Activated CD4-positive, alpha-beta T cell treated with anti-CD3 and anti-CD28 coated beads, Interleukin-2, amount 10 ng/mL, durations not matched to agents 7 days and 5 days (primary cell): ENCODE results near the gene NDUFS8. TPM values are rescaled to one million over a fixed set of nuclear protein-coding genes. Genes with fewer than 3 reads are reported as not detected.
A peak's percentile ranks its signal among the peaks of the same experiment; 100 is the strongest.

Source experiments
- CTCF ChIA-PET: fragments of 350-600 bp; sonication (Branson Sonifier 250); formaldehyde crosslinking; loops from one replicate; lab custom pipeline; 2021; ENCODE audit warnings: antibody characterized with exemption; lab: Charles Lee
- POLR2A ChIA-PET: fragments of 350-600 bp; sonication (Branson Sonifier 250); formaldehyde crosslinking; loops from one replicate; lab custom pipeline; 2021; ENCODE audit warnings: antibody characterized with exemption; lab: Charles Lee
- DNase-seq: peaks from one replicate; pipeline ENCODE4 v3.0.0-alpha.2; 2020
- H3K27ac Mint-ChIP-seq: one replicate; pipeline ENCODE4 v1.8.0; 2021; ENCODE audit warnings: mild to moderate bottlenecking, moderate library complexity, mixed read lengths
- H3K27me3 Mint-ChIP-seq: one replicate; pipeline ENCODE4 v1.8.0; 2021; ENCODE audit warnings: mixed read lengths
- H3K36me3 Mint-ChIP-seq: one replicate; pipeline ENCODE4 v1.8.0; 2021; ENCODE audit warnings: low read depth, mixed read lengths
- H3K4me1 Mint-ChIP-seq: one replicate; pipeline ENCODE4 v1.8.0; 2021; ENCODE audit warnings: mixed read lengths
- H3K4me3 Mint-ChIP-seq: one replicate; pipeline ENCODE4 v1.8.0; 2021; ENCODE audit warnings: mild to moderate bottlenecking, moderate library complexity, mixed read lengths
- H3K9me3 Mint-ChIP-seq: one replicate; pipeline ENCODE4 v1.8.0; 2021; ENCODE audit warnings: mixed read lengths
- total RNA-seq, 2 experiments: library from RNA; stranded (reverse); gene quantifications; one replicate each; pipeline ENCODE4 v1.2.3, GENCODE V29; 2021

NDUFS8 gene
- total RNA-seq, 2 experiments from 2014 or later: 116 to 138 TPM

DNA sequence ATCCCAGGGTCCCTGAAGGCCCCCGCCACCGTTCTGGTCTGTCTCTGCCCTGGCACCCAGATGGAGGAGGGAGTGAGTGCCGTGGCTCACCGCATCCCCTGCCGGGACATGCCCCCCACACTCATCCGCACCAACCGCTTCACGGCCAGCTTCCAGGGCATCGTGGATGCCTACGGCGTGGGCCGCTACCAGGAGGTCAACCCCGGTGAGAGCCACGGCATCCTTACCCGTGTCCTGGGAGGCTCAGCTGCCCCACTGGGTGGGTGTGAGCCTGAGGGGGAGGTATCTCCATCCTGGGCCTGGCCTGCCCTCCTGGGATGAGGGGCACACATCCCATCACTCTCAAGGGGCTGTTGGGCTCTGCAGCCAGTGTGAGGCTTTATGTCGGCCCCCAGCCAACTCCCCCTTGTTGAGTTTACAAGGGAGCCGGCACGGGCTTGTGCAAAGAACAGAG is 14.4 kb downstream of the NDUFS8 start:
- POLR2A ChIA-PET: no interaction called here
- no peak for DNase-seq
- Mint-ChIP-seq H3K36me3 (peaks cover 2% of the 10 kb centered on the region), H3K4me3 (no peak overlapping the region), H3K27ac (no peak overlapping the region), H3K4me1 (peaks cover 8% of the 10 kb centered on the region), H3K9me3 (no peaks in the 10 kb centered on the region), H3K27me3 (no peaks in the 10 kb centered on the region)
- CTCF ChIA-PET: no interaction called here

DNA sequence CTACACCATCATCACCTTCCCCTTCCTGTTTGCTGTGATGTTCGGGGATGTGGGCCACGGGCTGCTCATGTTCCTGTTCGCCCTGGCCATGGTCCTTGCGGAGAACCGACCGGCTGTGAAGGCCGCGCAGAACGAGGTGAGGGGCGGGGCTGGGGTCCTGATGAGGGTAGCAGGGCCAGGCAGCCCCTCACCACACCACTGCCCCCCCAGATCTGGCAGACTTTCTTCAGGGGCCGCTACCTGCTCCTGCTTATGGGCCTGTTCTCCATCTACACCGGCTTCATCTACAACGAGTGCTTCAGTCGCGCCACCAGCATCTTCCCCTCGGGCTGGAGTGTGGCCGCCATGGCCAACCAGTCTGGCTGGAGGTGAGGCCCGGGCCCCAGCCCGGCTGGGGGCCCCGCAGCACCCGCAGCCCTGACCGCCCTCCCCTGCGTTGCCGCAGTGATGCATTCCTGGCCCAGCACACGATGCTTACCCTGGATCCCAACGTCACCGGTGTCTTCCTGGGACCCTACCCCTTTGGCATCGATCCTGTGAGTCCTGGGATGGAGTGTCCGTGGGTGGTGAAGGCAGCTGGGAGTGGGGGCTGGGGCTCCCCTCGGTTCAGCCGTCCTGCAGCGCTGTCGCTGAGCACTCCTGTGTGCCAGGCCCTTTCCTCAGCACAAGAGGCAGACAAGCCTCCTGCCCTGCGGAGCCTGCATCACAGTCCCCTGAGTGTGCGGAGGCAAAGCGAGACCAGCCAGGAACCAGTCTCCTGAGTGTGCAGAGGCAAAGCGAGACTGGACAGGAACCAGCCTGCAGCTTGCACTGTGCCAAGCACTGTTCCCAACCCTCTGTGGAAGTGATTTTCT is 17.2 kb downstream of the NDUFS8 start:
- no peaks in the 10 kb centered on the region for H3K27me3 Mint-ChIP-seq
- no peaks in the 10 kb centered on the region for H3K4me1 Mint-ChIP-seq
- H3K9me3 Mint-ChIP-seq: no peaks in the 10 kb centered on the region
- ChIA-PET CTCF (interaction anchor here (0.6 to 0.7 kb wide), 2 partner anchors 44 to 264 kb away, joined by 3 to 4 read pairs; no protein-coding TSS in a partner anchor), POLR2A (interaction anchor here (0.6 kb wide), 1 partner anchor 71 kb away, joined by 3 read pairs; no protein-coding TSS in a partner anchor)
- no peak overlapping the region for H3K27ac Mint-ChIP-seq
- H3K36me3 Mint-ChIP-seq: peaks cover 19% of the 10 kb centered on the region
- H3K4me3 Mint-ChIP-seq: no peak overlapping the region
- no peak for DNase-seq

DNA sequence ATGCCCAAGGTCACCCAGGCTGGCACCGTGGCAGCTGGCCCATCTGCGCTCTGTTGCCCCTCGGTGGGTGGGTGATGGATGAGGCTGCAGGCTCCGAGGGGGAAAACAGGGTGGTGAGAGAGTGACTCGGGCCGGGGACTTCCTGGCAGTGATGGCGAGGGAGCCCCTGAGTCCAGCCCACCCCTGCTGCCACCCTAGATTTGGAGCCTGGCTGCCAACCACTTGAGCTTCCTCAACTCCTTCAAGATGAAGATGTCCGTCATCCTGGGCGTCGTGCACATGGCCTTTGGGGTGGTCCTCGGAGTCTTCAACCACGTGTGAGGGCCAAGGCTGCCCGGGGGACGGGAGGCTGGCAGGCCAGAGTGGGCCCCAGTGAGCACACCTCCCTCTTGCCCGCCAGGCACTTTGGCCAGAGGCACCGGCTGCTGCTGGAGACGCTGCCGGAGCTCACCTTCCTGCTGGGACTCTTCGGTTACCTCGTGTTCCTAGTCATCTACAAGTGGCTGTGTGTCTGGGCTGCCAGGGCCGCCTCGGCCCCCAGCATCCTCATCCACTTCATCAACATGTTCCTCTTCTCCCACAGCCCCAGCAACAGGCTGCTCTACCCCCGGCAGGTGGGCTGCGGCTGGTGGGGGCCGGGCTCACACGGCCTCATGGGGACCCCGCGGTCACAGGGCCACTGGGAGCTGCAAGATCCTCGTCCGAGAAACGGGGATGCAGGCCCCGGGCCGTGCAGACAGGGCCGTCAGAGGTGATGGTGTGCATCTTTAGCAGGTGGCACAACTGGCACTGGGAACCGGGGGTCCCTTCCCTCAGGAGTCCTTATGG is 18.4 kb downstream of the NDUFS8 start:
- no peaks in the 10 kb centered on the region for H3K9me3 Mint-ChIP-seq
- H3K27ac Mint-ChIP-seq: no peak overlapping the region
- CTCF ChIA-PET: no interaction called here
- peaks cover 26% of the 10 kb centered on the region for H3K36me3 Mint-ChIP-seq
- DNase-seq: no peak
- H3K4me1 Mint-ChIP-seq: no peaks in the 10 kb centered on the region
- POLR2A ChIA-PET: no interaction called here
- no peaks in the 10 kb centered on the region for H3K27me3 Mint-ChIP-seq
- no peak overlapping the region for H3K4me3 Mint-ChIP-seq

DNA sequence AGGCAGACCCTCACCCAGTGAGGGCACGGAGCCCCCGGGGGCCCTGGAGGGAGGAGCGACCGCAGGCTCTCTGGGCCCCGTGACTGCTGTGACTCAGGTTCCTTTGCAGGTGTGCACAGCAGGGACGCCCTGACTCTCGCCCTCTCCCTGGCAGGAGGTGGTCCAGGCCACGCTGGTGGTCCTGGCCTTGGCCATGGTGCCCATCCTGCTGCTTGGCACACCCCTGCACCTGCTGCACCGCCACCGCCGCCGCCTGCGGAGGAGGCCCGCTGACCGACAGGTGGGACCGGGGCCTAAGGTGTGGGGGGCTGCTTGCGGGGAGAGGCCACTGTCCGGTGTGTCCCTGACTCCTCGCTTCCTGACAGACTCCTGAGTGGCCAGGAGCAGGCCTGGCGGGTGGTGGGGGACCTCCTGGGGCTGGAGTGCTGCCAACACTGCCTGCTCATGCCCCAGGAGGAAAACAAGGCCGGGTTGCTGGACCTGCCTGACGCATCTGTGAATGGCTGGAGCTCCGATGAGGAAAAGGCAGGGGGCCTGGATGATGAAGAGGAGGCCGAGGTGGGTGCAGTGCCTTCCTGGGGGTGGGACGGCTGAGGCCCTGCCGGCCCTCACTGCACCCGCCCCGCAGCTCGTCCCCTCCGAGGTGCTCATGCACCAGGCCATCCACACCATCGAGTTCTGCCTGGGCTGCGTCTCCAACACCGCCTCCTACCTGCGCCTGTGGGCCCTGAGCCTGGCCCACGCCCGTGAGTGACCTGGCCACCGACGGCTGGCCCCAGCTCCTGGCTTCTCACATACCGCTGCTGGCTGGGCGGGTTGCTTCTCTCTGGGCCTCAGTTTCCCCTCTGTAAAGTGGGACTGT is 19.3 kb downstream of the NDUFS8 start:
- CTCF ChIA-PET: interaction anchor here (1.0 kb wide), 1 partner anchor 12 kb away, joined by 4 read pairs; no protein-coding TSS in a partner anchor
- Mint-ChIP-seq H3K4me1 (no peaks in the 10 kb centered on the region), H3K27ac (no peak overlapping the region), H3K27me3 (no peaks in the 10 kb centered on the region), H3K36me3 (peaks cover 25% of the 10 kb centered on the region), H3K4me3 (no peak overlapping the region), H3K9me3 (no peaks in the 10 kb centered on the region)
- POLR2A ChIA-PET: no interaction called here
- DNase-seq: no peak

DNA sequence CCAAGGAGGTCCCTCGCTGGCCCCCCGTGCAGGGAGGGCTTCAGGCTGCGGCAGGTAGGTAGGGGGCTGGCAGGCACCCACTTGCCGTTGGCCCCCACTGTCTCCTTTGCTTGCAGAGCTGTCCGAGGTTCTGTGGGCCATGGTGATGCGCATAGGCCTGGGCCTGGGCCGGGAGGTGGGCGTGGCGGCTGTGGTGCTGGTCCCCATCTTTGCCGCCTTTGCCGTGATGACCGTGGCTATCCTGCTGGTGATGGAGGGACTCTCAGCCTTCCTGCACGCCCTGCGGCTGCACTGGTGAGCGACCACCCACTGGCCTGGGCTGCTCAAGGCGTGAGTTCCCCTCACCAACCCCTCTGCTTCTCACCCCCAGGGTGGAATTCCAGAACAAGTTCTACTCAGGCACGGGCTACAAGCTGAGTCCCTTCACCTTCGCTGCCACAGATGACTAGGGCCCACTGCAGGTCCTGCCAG is 19.9 kb downstream of the NDUFS8 start:
- Mint-ChIP-seq H3K4me3 (no peak overlapping the region), H3K27me3 (no peaks in the 10 kb centered on the region), H3K4me1 (no peaks in the 10 kb centered on the region), H3K27ac (peak overlapping the region; percentile 54), H3K9me3 (no peaks in the 10 kb centered on the region), H3K36me3 (peaks cover 24% of the 10 kb centered on the region)
- CTCF ChIA-PET: interaction anchor here (1.0 kb wide), 1 partner anchor 13 kb away, joined by 4 read pairs; no protein-coding TSS in a partner anchor
- POLR2A ChIA-PET: no interaction called here
- no peak for DNase-seq

DNA sequence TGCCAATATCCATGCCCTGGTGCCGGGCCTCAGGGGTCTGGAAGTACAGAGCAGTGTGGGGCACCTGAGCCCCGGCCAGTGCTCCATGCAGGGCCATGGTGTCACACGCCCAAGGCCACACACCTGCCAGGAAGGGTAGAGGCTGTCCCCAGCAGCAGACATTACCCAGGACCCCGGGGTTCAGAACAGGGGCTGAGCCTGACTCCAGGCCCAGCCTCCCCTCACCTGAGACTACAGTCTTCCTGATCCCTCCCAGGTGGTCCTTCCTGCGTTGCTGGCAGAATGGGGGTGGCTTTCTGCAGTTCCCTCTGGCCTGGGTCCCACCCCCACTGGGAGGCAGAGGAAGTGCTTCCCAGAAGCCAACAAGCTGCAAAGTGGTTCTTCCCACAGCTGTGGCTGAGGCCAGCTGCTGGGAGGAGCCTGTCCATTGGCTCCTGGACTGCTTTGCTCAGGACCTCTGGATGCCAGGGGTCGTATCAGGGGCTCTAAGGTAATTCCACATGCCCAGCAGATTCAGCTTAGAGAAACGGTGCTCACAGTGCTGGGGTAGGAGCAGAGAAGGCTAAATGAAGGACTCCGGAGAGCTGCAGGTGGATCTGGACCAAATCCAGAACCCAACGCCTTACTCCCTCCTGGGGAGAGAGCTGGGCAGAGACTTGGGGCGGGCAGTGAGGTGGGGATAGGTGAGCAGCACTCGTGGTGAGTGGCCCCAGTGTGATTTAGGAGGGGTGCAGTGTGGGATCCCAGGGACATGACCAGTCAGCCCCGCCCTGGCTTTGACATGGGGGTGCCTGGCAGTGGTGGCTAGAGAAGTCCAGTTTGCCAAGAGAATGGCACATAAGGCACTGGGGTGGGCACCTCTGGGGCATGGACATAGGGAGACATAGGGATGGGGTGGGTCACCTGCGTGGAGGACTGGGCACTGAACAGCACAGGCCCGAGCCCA is 21.0 kb downstream of the NDUFS8 start:
- H3K36me3 Mint-ChIP-seq: peaks cover 24% of the 10 kb centered on the region
- no peaks in the 10 kb centered on the region for H3K4me1 Mint-ChIP-seq
- H3K27me3 Mint-ChIP-seq: no peaks in the 10 kb centered on the region
- CTCF ChIA-PET: interaction anchor here (1.0 to 1.6 kb wide), 2 partner anchors 10 to 14 kb away, joined by 4 read pairs; no protein-coding TSS in a partner anchor
- POLR2A ChIA-PET: no interaction called here
- no peak overlapping the region for H3K4me3 Mint-ChIP-seq
- no peak for DNase-seq
- no peaks in the 10 kb centered on the region for H3K9me3 Mint-ChIP-seq
- peak overlapping the region; percentile 19 for H3K27ac Mint-ChIP-seq

DNA sequence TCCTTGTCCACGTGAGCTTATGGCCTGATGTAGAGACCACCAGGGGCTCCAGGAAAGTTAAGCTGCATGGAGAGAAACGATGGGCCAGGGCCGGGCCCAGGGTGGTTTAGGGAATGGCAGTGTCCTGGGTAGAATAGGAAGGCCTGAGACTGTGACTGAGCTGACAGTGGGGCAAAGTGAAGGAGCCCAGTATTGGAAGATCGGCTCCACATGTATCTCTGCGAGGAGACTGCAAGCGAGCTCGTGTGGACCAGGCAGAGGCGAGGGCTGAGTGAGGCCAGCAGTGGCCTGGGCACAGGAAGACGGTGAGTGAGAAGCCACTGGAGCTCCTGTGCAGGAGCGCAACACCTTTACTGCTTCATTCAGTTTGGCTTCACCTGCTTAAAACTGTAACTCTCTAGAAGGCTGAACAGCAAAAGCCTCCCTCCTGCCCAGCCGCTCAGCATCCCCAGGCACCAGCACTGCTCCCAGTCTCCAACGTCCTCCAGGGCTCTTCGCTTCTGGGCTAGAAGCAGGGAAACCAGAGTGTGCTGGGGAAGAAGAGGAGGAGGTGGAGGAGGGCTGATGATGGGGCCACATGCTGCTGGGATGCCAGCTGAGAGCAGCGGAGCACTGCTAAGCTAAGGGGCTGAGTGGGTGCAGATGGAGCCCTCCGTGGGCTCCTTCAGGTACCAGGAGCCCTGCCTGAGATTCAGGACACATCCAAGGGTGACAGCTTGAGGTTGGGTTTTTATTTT is 21.8 kb downstream of the NDUFS8 start:
- ChIA-PET CTCF (interaction anchor here (1.6 kb wide), 1 partner anchor 11 kb away, joined by 4 read pairs; no protein-coding TSS in a partner anchor), POLR2A (interaction anchor here (0.7 kb wide), 1 partner anchor 19 kb away, joined by 6 read pairs; no protein-coding TSS in a partner anchor)
- no peaks in the 10 kb centered on the region for H3K27me3 Mint-ChIP-seq
- H3K4me1 Mint-ChIP-seq: no peaks in the 10 kb centered on the region
- no peak for DNase-seq
- H3K4me3 Mint-ChIP-seq: no peak overlapping the region
- peaks cover 24% of the 10 kb centered on the region for H3K36me3 Mint-ChIP-seq
- peak overlapping the region; percentile 42 for H3K27ac Mint-ChIP-seq
- H3K9me3 Mint-ChIP-seq: no peaks in the 10 kb centered on the region

DNA sequence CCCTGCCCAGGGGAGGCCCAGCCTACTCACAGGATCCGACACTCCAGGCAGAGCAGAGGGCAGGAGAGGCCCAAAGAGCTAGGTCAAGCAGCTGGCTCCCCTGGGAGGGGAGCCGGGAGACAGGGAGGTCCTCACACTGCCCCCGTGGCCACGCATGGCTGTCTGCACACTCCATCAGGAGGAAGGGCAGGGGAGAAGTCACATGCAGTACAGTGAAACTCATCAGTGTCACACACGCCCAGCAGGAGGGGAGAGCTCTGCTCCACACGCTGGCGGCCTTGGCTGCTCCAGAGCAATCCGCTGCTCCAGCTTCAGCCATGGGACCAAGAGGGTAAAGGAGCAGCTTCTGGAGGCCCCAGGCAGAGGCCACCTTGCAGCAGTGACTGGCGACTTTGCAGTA is 22.6 kb downstream of the NDUFS8 start:
- no peak for DNase-seq
- ChIA-PET POLR2A (no interaction called here), CTCF (interaction anchor here (0.9 kb wide), 1 partner anchor 20 kb away, joined by 3 read pairs; no protein-coding TSS in a partner anchor)
- Mint-ChIP-seq H3K4me1 (no peaks in the 10 kb centered on the region), H3K4me3 (no peak overlapping the region), H3K36me3 (peaks cover 24% of the 10 kb centered on the region), H3K27me3 (no peaks in the 10 kb centered on the region), H3K27ac (no peak overlapping the region), H3K9me3 (no peaks in the 10 kb centered on the region)

DNA sequence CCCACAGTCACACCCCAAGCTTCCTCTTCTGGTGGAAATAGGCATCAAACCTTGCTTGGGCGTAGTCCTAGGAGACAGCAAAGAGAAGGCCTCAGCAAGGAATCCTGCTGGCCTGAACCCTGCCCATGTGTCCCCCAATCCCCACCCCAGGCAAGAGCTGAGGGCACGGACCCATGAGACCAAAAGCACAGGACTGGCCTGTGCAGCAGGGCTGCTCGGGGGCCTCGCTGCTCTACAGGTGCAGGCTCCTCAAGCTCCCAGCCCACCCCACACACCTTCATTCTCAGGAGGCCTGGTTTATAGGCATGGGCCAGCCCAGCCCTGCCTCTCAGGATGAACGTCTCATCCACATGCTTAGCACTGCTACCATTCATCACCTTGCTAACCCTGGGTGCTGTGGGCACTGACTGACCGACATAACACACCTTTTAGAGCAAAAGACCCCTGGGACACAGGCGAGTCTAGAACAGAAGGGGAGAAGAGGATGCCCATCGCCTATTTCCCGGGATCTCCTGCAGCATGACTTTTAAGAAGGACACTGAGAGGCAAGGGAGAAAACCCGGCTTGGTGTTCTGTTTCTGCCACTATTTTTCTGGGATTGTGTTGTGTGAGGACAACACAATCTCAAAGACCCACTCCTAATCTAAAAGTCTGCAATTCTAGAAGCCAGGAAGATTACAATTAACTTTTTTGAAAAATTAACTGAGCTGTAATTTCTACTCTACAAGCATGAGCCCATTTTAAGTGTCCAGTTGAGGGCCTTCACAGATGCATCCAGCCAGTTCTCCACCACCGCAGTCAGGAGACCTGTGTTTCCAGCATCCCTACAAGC is 23.7 kb downstream of the NDUFS8 start:
- no peaks in the 10 kb centered on the region for H3K27me3 Mint-ChIP-seq
- CTCF ChIA-PET: interaction anchor here (0.9 kb wide), 1 partner anchor 19 kb away, joined by 3 read pairs; no protein-coding TSS in a partner anchor

More for the DNA sequence above, 23.7 kb downstream of the NDUFS8 start:
- Mint-ChIP-seq H3K36me3 (peaks cover 24% of the 10 kb centered on the region), H3K9me3 (no peaks in the 10 kb centered on the region), H3K27ac (peak overlapping the region; percentile 58), H3K4me1 (no peaks in the 10 kb centered on the region), H3K4me3 (no peak overlapping the region)
- POLR2A ChIA-PET: no interaction called here
- DNase-seq: no peak
